T47D (cell line): Measurements from ENCODE around the gene BMP6.

Experiments used
- DNase-seq, 2 experiments: peaks; one replicate each; pipeline versions ENCODE4 v3.0.0 to v3.0.0-alpha.2; 2011 to 2012; ENCODE audit warnings: low read depth in 1 of 2, low spot score in 1 of 2
- JUND ChIP-seq: IDR thresholded peaks from 2 replicates; pipeline ENCODE4 v1.6.1; 2012; ENCODE audit warnings: low read depth
- in situ Hi-C: cut with HindIII; loops from 2 replicates; pipeline ENCODE4 v1.10.0; 2016; ENCODE audit warnings: low sequenced_read_pairs, low pct_unique_long_range_greater_than_20kb

Gene BMP6

GRCh38 chr6:7737867-7738266, 12.0 kb downstream of the BMP6 start:
- DNase-seq: no peak
- in situ Hi-C loops: no loop called here
- no peak for TF ChIP-seq JUND

- no peak for DNase-seq
- no peak for TF ChIP-seq JUND
- in situ Hi-C loops: no loop called here
Measured at GRCh38 chr6:7742223-7742785, 16.4 kb downstream of the BMP6 start.

- no peak for DNase-seq
- TF ChIP-seq JUND: no peak
- in situ Hi-C loops: no loop called here
Measured at GRCh38 chr6:7745942-7746341, 20.0 kb downstream of the BMP6 start.

GRCh38 chr6:7747016-7747415, 21.1 kb downstream of the BMP6 start:
- in situ Hi-C loops: no loop called here
- no peak for TF ChIP-seq JUND
- no peak for DNase-seq

GRCh38 chr6:7747433-7747832, 21.5 kb downstream of the BMP6 start:
- in situ Hi-C loops: no loop called here
- no peak for TF ChIP-seq JUND

GRCh38 chr6:7747901-7748504, 22.1 kb downstream of the BMP6 start:
- TF ChIP-seq JUND: no peak
- no peak for DNase-seq
- in situ Hi-C loops: no loop called here

More at GRCh38 chr6:7747433-7747832, 21.5 kb downstream of the BMP6 start:
- no peak for DNase-seq

- no peak for TF ChIP-seq JUND
- no peak for DNase-seq
- in situ Hi-C loops: no loop called here
Measured at GRCh38 chr6:7749478-7749877, 23.6 kb downstream of the BMP6 start.

- TF ChIP-seq JUND: no peak
- in situ Hi-C loops: no loop called here
- DNase-seq: no peak
Measured at GRCh38 chr6:7750197-7750596, 24.3 kb downstream of the BMP6 start.

GRCh38 chr6:7758456-7758855, 32.6 kb downstream of the BMP6 start:
- no peak for DNase-seq
- no peak for TF ChIP-seq JUND
- in situ Hi-C loops: no loop called here

- DNase-seq: no peak
- in situ Hi-C loops: no loop called here
- no peak for TF ChIP-seq JUND
Measured at GRCh38 chr6:7759320-7759719, 33.4 kb downstream of the BMP6 start.

GRCh38 chr6:7761051-7761450, 35.2 kb downstream of the BMP6 start:
- no peak for TF ChIP-seq JUND
- in situ Hi-C loops: no loop called here
- no peak for DNase-seq

- no peak for TF ChIP-seq JUND
- DNase-seq: no peak
- in situ Hi-C loops: no loop called here
Measured at GRCh38 chr6:7762760-7763159, 36.9 kb downstream of the BMP6 start.

GRCh38 chr6:7763881-7764280, 38.0 kb downstream of the BMP6 start:
- no peak for DNase-seq
- in situ Hi-C loops: no loop called here
- no peak for TF ChIP-seq JUND

GRCh38 chr6:7765575-7766325, 39.9 kb downstream of the BMP6 start:
- DNase-seq: no peak
- in situ Hi-C loops: no loop called here
- TF ChIP-seq JUND: no peak
